RWPE1 (cell line): ENCODE measurements around the gene IGF2.

Source experiments
- CTCF ChIA-PET: fragments of 350-600 bp; sonication (Branson Sonifier 250); formaldehyde crosslinking; extraction: SDS; loops from one replicate; lab custom pipeline; 2021; lab: Yijun Ruan, JAX
- POLR2A ChIA-PET: fragments of 400-600 bp; formaldehyde crosslinking; extraction: SDS; loops from one replicate; lab custom pipeline; 2020; ENCODE audit warnings: antibody characterized with exemption; ENCODE audit not compliant: low non-redundant PET; lab: Yijun Ruan, JAX
- DNase-seq: peaks from one replicate; pipeline ENCODE4 v3.0.0; 2012; ENCODE audit warnings: low spot score
- H3K27ac ChIP-seq: fragments of 450-650 bp; 2 replicates; pipeline ENCODE4 v1.5.1; 2017
- CTCF ChIP-seq: fragments of 450-650 bp; conservative IDR thresholded peaks from 2 replicates; pipeline ENCODE4 v1.5.1; 2017; ENCODE audit warnings: low read depth, mild to moderate bottlenecking

The IGF2 gene

DNA sequence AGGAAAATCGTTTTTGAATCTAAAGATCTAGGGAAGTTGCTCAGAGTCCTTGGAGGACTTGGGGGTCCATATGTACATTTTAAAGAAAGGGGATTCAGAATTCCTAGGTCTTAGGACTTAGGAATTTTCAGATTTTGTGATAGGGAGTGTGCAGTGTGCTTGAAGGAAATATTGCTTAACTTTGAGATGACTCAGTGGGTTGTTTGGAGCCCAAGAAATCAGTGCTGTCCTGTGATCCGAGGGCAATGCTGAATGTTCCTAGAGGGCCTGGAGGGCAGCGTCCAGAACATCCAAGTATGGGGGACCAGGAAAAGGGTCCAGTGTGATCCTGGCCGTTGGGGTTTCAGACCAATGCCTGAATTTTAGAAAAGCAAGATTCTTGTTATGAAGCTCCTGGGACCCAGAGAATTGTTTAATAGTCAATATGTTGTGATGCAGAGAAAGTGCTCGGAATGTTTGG is 3.1 kb upstream of the IGF2 start:
- ChIA-PET POLR2A (no interaction called here), CTCF (interaction anchor here (0.7 to 1.5 kb wide), 4 partner anchors 9 to 603 kb away, joined by 3 to 6 read pairs (median 3); no protein-coding TSS in a partner anchor)
- peak; percentile 56 for DNase-seq
- H3K27ac ChIP-seq = no peak overlapping the region
- no peak for TF ChIP-seq CTCF

GRCh38 chr11:2140411-2141400 is 1.5 kb upstream of the IGF2 start:
- CTCF ChIA-PET = interaction anchor here (0.5 to 1.0 kb wide), 6 partner anchors 104 to 316 kb away, joined by 3 to 4 read pairs (median 3); no protein-coding TSS in a partner anchor
- POLR2A ChIA-PET = no interaction called here

GRCh38 chr11:2139621-2140337 is 590 bp upstream of the IGF2 start:
- TF ChIP-seq CTCF = no peak
- ChIA-PET CTCF (interaction anchor here (0.5 to 1.6 kb wide), 5 partner anchors 11 to 315 kb away, joined by 3 to 8 read pairs (median 3); no protein-coding TSS in a partner anchor), POLR2A (no interaction called here)
- no peak overlapping the region for H3K27ac ChIP-seq
- no peak for DNase-seq

More at GRCh38 chr11:2140411-2141400, 1.5 kb upstream of the IGF2 start:
- TF ChIP-seq CTCF = no peak
- no peak for DNase-seq
- H3K27ac ChIP-seq = no peak overlapping the region

DNA sequence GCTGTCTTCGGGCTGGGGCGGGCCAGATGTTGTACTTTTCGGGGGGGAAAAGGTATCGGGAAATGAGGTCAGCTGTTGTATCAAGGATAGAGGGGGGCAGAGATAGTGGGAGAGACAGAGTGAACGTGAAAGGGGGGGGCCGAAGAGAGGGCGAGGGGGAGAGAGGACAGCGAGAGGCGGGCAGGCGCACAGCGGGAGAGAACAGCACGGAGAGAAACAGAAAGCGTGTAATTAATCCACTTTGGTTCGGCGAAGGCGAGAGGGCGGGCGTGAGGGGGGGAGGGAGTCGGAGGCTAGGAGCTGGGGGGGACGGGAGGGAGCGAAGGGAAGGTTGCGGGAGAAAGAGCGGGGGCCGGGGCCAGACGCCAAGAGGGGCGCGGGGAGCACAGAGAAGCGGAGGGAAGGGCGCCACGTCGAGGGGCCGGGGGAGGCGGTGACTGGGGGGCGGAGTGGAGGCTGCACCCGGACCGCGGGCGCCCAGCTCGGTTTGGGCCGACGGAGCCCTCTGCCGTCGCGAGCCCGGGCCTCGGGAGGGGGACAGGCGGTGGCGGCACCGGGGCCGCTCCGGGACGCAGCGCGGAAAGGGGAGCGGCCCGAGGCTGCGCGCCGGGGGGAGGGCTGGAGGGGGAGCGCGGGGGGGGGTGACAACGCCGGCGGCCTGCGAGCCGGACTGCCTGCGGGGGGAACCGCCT is 612 bp downstream of the IGF2 start:
- H3K27ac ChIP-seq = no peak overlapping the region
- DNase-seq = no peak
- ChIA-PET POLR2A (no interaction called here), CTCF (interaction anchor here (0.6 to 1.6 kb wide), 4 partner anchors 12 to 116 kb away, joined by 3 to 8 read pairs (median 4); no protein-coding TSS in a partner anchor)
- TF ChIP-seq CTCF = no peak

GRCh38 chr11:2138068-2138430 is 1.1 kb downstream of the IGF2 start:
- H3K27ac ChIP-seq = no peak overlapping the region
- POLR2A ChIA-PET = no interaction called here
- no peak for DNase-seq
- CTCF ChIA-PET = interaction anchor here (0.6 to 1.4 kb wide), 3 partner anchors 13 to 116 kb away, joined by 3 to 4 read pairs (median 4); no protein-coding TSS in a partner anchor
- no peak for TF ChIP-seq CTCF
